Central memory CD4-positive, alpha-beta T cell (primary cell): ENCODE measurements around the gene EBI3.
A peak's percentile ranks its signal among the peaks of the same experiment; 100 is the strongest.
"Not testable (repeated sequence)": the region's sequence is repeated elsewhere in the genome, so short reads cannot be mapped to it uniquely, and the experiment has no call there.

Experiments
- DNase-seq: peaks from one replicate; pipeline ENCODE4 v3.0.0; 2022
- total RNA-seq, 3 experiments: gene quantifications; one replicate each; lab custom pipeline; 2026; lab: John Stamatoyannopoulos, UW

The EBI3 gene
- 0 to 3.2 (median 0.05) reads per million in 3 experiments for total RNA-seq

- no peak for DNase-seq
These were observed at the start of gene EBI3 for GRCh38 chr19:4229179-4229931. Gene EBI3 (plus strand): TSS chr19:4229523. CDS start chr19:4229551, 28 bp downstream.

GRCh38 chr19:4181053-4181508 is 48.2 kb upstream of the EBI3 start:
- DNase-seq: no peak

- peak; percentile 95 for DNase-seq
These were observed 47.1 kb upstream of the EBI3 start, which contains the start of the genes ANKRD24 and SIRT6 for GRCh38 chr19:4182084-4182810. Gene ANKRD24 (plus strand): TSS chr19:4182689. CDS start chr19:4186426, 3,737 bp downstream. Gene SIRT6 (minus strand): TSS chr19:4182563. CDS start chr19:4182539, 24 bp downstream.

GRCh38 chr19:4183967-4184717 is 45.2 kb upstream of the EBI3 start:
- DNase-seq: no peak

GRCh38 chr19:4184718-4185352 is 44.5 kb upstream of the EBI3 start:
- DNase-seq: no peak

GRCh38 chr19:4185413-4186086 is 43.8 kb upstream of the EBI3 start:
- no peak for DNase-seq

GRCh38 chr19:4186087-4186993 is 43.0 kb upstream of the EBI3 start:
- peak; percentile 51 for DNase-seq

- DNase-seq: no peak
These were observed 41.8 kb upstream of the EBI3 start for GRCh38 chr19:4187313-4188122.

GRCh38 chr19:4189641-4190040 is 39.7 kb upstream of the EBI3 start:
- DNase-seq: no peak

- DNase-seq: not testable (repeated sequence)
These were observed 36.8 kb upstream of the EBI3 start for GRCh38 chr19:4192537-4192936.

- no peak for DNase-seq
These were observed 35.0 kb upstream of the EBI3 start for GRCh38 chr19:4194353-4194752.

GRCh38 chr19:4196009-4196408 is 33.3 kb upstream of the EBI3 start:
- no peak for DNase-seq

- DNase-seq: no peak
These were observed 32.7 kb upstream of the EBI3 start for GRCh38 chr19:4196587-4197148.

- DNase-seq: no peak
These were observed 32.1 kb upstream of the EBI3 start for GRCh38 chr19:4197228-4197624.

GRCh38 chr19:4197625-4198466 is 31.5 kb upstream of the EBI3 start:
- DNase-seq: no peak

GRCh38 chr19:4198467-4199126 is 30.7 kb upstream of the EBI3 start:
- no peak for DNase-seq

- DNase-seq: no peak
These were observed 29.5 kb upstream of the EBI3 start for GRCh38 chr19:4199699-4200293.
